GM19468 (cell line): Measurements from ENCODE around the gene PALM.

Experiments
- ATAC-seq: cut with Tn5 transposase; IDR thresholded peaks from one replicate; pipeline ENCODE4 v1.9.1; 2021; ENCODE audit warnings: mild to moderate bottlenecking, moderate library complexity, moderate number of reproducible peaks; ENCODE audit not compliant: unreplicated experiment; ENCODE audit errors: extremely low read depth

The PALM gene

DNA sequence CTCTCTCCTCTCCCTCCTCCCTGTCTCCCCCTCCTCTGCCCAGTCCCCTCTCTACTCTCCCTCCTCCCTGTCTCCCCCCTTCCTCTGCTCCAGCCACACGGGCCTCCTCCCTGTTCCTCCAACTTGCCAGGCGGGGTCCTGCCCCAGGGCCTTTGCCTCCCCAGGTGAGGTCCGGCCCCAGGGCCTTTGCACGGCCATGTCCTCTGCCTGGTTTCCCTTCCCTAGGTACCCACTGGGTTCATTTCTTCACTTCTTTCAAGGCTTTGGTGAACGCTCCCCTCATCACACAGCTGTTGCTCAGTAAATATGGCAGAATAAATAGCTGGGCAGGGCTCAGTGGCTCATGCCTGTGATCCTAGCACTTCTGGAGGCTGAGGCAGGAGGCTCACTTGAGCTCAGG, 63.3 kb downstream of the PALM start:
- ATAC-seq: no peak

DNA sequence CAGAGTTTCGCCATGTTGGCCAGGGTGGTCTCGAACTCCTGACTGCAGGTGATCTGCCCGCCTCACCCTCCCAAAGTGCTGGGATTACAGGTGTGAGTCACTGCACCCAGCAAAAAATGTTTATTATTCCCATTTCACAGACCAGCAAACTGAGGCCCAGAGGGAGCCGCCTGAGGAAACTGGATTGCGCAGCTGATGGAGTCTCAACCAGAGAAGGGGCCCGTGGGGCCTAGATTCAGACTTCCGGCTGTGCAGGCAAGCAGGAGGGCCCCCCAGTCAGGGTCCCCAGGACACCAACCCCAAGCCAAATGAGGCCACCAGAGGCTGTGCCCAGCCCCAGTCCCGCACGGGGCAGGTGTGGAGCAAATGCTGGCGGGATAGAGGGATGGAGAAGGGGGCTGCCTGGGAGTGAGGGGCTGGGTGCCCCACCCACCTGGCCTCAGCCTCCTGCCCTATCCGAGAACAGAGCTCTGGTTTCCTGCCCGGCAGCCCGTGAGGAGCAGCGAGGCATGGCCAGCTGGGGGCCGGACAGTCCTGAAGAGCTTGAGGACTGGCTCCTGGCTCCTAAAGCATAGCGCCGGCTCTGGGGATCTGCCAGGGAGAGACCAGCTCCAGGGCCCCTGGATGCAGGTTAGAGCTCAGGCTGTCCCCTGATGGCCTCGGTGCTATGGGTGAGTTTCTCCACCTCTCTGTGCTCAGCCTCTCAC, 64.1 kb downstream of the PALM start:
- ATAC-seq: no peak

DNA sequence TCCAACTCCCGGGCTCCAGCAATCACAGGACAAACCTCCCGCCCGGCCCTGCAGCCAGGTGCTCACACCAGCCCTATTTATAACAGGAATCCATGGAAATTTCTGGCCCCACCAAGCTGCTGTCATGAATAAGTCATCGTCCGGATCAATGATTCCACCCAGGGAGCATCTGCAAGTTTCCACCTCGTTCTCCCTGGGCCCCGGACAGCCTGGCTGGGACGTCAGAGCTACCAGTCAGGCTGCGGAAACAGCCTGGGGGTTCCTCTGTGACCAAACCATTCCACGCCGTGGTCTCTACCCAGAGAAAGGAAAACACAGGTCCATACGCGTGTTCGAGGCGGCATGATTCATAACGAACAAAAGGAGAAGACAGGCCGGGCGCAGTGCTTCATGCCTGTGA, 67.8 kb downstream of the PALM start:
- no peak for ATAC-seq

DNA sequence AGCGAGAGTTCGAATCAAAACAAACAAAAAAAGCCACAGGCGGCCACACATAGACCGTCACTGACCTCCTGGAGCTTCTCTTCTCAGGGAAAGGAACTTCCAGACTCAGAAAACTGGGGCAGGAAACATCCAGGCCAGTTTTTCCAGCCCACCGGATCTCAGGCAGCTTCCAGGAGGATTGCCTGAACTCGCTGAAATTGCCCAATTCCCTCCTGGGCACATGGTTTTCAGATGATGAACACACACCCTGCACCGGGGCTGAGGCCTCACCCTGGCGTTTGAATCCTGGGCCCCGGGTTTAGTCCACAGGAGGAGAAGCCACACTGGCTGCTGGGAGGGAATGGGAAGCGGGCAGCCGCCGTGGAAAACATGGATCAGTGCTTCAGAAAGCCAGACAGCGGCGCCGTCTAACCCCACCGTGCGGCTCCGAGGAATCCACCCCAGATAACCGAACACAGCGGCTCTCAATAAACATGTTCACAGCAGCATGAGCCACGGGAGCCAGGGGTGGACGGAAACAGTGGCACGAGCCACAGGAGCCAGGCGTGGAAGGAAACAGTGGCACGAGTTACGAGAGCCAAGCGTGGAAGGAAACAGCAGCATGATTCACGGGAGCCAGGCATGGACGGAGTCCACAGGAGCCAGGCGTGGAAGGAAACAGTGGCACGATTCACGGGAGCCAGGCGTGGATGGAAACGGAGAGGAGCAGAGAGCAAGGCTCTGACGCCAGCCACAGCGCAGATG, 70.3 kb downstream of the PALM start:
- no peak for ATAC-seq

DNA sequence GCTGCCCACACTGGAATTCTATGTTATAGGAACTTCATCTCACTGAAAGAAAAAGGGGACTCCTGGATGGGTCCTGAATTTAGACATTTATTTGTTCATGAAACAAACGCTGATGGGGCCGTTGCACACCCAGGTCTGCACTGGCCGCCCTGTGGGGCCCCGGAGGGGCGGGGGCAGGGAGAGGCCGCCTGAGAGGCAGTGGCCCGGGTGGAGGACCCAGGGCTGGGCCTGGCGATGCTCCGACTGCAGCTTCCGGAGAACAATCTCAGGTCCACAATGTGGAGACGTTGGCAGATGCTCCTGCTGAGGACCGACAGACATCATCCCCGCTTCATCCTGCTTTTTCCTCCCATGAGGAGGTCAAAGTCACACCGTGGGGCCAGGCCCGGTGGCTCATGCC, 72.2 kb downstream of the PALM start:
- no peak for ATAC-seq

DNA sequence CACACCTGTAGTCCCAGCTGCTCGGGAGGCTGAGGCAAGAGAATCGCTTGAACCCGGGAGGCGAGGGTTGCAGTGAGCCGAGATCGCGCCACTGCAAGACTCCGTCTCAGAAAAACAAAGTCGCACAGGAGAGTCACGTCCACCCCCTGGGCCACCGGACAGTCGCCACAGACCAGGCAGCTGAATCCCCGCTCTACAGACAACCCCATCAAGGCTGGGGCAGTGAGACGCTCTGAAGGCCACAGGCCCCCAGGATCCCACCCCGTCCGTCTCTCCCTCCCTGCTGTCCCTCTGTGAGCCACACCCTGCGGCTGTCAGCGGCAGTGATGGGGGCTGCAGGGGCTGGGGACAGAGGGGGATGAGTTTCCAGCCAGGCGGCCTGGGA, 73.1 kb downstream of the PALM start:
- ATAC-seq: no peak

DNA sequence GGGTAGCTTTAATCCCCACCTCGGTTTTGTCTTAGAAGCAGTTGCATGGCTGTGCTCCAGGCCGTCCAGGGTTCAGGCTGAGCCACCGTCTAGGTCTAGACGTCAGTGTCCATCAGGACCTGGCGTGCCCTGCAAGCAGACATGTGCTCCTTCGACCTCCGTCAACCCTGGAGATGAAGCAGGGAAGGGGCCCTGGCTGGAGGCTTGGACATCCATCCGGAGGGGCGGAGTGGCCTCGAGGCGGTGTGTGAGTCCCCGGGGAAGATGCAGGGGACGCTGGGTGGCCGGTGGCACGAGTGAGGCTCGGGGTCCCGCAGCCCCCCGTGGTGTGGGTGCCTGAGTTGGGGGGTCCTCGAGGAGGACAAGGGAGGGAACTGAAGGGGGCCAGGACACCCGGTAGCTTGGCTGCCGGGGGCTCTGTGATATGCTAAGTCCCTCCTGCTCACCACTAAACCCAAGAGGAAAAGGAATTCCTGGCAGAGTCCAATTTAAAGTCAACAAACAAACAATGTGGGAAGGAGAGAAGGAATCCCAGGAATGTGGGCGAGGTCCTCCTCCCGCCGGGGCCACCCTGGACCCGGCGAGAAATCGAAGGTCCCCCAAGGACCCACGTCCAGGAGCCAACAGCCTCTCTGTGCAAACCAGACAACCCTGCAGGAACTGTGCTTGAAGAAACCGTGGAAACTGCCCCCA, 73.6 kb downstream of the PALM start:
- no peak for ATAC-seq

DNA sequence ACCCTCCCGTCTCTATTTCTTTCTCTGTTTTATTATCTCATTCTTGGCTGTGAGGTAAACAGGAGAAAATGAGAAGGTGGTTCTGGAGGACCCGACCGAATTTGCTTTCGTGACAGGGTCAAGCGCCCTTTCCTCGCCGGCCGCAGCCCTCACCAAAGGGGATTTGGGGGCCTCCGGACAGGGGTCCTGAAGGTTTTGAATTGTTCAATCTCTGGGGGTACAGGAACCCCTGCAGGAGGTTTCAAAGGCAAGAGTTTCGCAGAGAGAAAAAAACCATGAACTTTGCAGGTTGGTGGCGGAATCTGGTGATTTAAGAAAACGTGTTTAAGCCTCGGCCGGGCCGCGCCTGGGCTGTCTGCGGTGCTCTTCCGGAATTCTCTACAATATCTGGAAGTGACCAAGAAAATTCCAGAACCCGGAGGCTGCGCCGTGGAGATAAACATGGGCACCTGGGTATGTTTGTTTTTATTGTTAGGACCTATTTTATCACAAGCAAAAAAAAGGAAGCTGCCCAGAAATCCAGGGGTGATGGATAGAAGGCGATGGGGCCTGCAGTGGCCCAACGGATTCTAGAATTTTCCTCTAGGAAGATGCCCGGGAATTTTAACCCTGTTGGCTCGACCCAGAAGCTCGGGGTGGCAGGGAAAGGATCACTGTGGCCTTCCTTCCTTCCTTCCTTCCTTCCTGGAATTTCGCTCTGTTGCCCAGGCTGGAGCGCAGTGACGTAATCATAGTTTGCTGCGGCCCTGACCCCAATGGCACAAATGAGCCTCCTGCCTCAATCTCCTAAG, 74.3 kb downstream of the PALM start:
- ATAC-seq: no peak

DNA sequence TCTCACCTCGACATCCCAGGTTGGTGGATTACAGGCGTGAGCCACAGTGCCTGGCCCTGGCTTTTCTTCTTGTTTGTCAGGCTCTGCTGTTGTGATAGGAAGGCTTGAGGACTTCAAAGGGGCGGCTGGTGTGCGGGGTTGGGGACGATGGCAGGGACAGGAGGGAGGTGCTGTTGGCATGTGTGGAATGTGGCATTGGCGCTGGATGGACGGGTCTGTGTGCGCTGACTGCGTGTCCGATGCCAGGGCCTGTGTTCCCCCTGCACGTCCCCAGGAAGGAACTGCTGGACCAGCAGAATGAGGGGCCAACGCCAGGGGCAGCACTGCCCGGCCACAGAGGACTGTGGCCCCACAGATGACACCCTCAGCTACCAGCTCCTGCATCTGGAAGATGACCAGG, 75.8 kb downstream of the PALM start:
- ATAC-seq: no peak

DNA sequence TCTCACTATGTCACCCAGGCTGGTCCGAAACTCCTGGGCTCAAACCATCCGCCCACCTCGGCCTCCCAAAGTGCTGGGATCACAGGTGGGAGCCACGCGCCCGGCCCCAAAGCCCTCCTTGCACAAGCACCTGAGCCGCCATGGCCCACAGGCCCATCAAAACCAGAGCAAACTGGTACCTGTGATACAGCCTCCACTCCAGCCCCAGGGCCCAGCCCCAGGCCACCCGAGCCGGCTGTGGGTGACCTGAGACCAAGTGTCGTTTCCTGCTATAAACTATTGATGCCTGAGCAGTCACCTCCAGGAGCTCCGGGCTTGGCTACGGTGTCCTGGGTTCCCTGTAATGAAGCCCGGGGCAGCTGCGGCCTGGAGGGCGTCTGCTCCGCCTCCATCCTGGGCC, 78.8 kb downstream of the PALM start:
- ATAC-seq: no peak

DNA sequence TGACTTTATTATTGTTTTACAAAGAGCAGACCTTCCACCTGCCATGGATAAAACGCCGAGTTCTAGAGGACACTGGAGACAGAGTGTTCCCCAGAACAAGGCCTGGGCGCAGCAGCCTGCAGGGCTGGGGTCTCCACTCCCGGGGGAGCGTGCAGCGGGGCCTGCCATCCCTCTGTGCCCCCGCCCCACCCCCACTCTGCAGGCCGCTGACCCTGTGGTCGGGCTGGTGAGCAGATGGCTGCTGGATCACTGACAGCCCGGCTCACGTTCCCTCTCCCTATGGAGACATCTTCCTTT, 79.9 kb downstream of the PALM start:
- no peak for ATAC-seq

DNA sequence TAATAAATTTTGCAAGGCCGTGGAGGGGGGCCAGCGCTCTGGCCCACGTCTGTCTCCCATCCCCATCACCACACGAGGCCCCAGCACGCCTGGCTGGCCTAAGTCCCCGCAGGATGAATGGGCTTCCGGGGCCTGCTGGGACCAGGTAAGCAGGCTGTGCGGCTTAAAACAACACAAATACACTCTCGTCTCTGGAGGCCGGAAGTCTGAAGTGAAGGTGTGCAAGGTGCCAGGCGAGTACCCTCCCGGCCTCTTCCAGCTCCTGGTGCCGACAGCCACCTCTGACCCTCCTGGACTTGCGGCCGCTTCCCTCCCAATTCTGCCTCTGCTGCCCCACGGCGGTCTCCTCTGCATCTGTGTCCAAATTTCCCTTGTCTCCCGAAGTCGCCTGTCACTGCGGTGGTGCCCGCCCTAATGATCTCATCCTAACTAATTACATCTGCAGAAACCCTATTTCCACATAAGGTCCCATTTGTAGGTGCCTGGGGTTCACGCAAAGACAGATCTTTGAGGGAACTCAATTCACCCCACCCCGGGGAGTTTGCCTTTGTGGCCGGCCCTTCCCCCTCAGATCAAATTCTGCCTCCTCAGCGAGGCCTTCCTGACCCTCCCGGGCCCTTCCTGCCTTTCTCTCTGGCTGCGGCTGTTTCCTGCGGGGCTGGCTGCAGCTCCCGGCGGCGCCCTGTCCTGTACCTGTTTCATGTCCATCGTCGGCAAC, 80.4 kb downstream of the PALM start:
- no peak for ATAC-seq

DNA sequence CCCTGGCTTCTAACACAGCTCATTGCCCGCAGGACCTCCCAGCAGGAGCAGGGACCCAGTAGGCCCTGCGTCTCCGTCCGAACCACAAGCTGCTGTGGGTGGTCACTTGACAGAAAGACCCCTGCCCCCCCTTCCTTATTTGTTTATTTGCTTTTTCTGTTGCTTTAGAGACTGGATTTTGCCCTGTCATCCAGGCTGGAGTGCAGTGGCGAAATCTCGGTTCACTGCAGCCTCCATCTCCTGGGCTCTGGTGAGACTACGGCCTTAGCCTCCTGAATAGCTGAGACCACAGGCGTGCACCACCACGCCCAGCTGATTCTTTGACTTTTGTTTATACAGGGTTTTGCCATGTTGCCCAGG, 80.9 kb downstream of the PALM start:
- no peak for ATAC-seq

DNA sequence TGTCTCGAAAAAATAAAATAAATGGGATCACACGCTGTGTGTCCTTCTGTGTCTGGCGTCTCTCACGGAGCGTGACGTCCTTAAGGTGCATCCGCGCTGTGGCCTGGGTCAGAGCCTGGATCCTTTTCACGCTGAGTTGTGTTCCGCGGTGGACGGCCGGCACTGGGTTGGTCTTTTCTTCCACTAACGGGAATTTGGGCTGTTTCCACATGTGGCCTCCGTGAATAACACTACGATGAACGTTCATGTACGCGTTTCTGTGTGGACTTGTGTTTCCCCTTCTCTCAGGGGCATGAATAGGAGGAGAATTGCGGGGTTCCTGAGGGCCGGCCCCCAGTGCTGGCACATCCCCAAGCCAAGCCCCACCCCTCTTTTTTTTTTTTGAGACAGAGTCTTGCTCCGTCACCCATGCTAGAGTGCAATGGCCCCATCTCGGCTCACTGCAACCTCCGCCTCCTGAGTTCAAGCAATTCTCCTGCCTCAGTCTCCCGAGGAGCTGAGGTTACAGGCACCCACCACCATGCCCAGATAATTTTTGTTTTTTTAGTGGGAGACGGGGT, 82.4 kb downstream of the PALM start:
- ATAC-seq: no peak

DNA sequence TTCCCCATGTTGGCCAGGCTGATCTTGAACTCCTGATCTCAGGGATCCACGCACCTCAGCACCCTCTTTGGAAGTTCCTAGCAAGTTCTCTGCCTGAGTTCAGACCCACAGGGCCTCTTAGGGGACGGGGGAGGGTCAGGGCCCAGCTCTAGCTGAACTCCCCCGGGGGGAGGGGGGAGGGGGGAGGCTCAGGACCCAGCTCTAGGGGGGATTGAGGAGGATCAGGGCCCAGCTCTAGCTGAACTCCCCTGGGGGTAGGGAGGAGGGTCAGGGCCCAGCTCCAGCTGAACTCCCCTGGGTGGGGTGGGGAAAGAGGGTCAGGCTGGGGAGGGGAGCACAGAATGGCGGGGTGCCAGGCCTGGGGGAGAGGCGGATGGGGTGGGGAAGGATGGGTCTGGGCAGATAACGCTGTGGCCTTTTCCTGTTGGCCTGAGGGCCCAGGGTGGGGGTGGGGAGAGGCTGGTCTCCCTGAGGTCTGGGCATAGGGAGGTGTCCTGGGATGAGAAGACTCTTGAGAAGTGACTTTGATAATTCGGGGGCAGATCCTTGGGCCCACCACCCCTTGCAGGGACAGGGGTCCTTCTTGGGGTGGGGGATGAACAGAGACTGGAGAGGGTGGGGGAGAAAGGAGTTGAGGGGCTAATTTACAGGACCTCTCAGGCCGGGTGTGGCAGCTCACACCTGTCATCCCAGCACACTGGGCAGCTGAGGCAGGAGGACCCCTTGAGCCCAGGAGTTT, 83.0 kb downstream of the PALM start:
- no peak for ATAC-seq

DNA sequence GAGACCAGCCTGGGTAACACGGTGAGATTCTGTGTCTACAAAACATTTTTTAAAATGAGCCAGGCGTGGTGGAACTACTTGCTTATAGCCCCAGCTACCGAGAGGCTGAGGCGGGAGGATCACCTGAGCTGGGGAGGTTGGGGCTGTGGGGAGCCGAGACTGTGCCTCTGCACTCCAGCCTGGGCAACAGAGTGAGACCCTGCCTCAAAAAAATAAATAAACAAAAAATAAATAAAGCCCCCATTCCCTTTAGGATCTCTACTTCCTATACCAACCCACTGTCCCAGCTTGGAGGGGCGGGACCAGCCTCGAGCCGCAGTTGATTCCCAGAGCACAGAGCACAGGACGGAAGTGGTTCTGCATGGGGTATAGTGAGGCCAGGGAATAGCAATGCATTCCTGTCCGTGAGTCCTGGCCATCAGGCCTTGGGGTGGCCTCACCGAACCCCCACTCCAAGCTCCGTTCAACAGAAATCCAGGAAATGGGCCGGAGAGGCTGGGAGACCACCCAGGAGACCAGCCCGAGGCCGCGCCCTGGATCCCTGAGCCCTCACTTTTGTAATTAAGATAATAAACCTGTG, 83.7 kb downstream of the PALM start:
- no peak for ATAC-seq

DNA sequence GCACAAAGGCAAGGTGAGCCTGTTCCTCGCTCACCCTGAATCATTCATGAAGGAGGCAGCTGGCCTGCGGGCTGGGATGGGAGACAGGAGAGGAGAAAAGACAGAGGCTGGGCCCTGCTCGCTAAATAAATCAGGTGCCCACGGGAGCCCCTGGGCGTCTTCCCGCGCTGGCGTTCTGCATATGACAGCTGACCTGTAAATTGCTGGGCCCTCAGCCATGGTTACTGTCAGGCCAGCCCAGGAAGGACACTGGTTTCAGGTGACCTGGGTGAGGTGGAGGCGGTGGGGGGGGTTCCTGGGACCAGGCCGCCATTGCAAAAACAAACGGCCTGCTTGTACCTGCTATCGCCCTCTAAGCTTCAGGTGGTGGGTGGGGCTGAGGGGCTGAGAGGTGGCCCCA, 85.1 kb downstream of the PALM start:
- ATAC-seq: no peak

DNA sequence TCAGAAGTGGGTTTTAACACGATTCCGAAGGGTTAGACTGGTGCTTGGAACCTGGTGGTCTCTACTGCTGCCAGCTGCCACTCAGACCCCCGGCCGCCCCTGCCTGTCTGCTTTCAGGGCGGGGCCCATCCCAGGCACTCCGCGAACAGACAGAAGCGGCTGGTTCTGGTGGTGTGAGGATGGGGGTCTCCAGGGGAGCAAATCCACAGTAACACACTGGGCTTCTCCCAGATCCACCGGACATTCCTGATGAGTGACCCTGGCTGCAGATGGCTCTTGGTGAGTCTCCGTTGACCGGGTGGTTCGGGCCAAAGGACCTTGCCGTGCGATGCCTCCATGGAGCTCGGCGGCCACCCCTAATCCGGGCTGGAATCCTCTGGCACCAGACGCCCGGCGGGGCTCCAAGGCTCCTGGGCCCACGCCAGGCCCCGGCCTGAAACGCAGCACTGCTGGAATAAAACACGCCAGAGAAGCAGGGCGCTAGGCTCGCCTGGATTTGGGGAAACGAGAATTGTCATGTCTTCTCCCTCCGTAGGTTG, 86.4 kb downstream of the PALM start:
- no peak for ATAC-seq
